HG03354 (cell line): ENCODE measurements around the gene MAPK1IP1L.
A peak's percentile ranks its signal among the peaks of the same experiment; 100 is the strongest.

Source experiments
- ATAC-seq: cut with Tn5 transposase; IDR thresholded peaks from one replicate; pipeline ENCODE4 v1.9.1; 2021; ENCODE audit warnings: mild to moderate bottlenecking; ENCODE audit not compliant: unreplicated experiment, poor library complexity, severe bottlenecking

The MAPK1IP1L gene

GRCh38 chr14:55088356-55088755 is 36.9 kb downstream of the MAPK1IP1L start:
- no peak for ATAC-seq

GRCh38 chr14:55092341-55092740 is 40.9 kb downstream of the MAPK1IP1L start:
- no peak for ATAC-seq

DNA sequence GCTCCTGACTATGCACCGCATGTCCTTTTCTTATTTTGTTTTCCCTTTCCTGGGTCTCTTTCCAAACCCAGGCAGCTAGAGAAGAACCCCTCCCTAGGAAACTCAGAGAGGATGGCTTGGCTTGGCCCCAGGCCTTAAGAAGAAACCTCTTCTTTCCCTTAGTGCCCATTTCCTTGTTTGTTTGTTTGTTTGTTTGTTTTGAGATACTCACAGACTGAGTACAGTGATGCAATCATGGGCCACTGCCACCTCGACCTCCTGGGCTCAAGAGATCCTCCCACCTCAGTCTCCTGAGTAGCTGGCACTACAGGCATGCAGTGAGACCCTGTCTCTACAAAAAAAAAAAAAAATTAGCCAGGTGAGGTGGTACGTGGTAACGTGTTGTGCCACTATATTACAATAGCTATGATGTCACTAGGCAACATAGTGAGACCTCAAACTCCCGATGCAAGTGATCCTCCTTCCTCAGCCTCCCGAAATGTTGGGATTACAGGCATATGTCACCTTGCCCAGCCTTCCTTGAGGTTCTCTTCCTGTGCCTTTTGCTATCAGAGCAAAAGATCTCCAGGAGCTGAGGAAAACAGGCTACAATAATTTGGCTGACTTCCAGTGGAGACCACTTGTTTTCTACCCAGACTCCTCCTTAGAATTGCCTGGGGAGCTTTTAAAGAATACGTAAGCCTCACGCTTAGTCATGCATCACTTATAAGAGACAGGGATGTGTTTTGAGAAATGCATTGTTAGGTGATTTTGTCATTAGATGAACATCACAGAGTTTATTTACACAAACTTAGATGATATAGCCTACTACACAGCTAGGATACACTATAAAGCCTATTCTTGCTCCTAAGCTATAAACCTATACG is 43.1 kb downstream of the MAPK1IP1L start:
- no peak for ATAC-seq

DNA sequence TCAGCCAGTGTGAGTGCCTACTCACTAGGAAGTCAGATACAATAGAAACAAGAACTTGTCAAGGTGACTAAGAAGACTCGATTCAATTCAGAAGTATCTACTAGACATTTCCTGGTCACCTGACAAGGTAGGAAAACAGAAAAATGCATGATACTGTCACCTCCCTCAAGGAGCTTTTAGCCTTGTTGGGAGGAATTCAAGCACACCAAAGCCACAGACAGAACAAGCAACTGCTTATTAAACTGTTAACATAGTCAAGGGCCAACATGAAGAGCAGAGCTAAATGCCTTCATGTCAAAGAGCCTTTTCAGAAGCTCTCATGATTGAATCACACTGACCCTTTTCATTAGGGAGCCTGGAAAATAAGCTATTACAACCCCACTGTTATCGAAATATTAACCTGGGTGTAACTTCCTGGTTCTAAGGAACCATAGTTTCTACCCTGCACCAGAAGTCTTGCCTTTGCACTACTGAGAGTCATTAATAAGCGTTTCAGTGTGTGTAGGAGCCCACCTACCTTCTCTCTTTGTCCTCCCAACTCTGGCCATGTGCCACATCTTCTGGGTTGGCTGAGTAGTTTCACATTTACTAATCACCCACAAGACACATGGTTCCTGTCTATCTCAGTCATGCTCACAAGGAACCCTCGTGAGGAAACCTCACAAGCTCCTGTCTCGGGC is 46.6 kb downstream of the MAPK1IP1L start:
- peak; percentile 67 for ATAC-seq

GRCh38 chr14:55098561-55098898 is 47.1 kb downstream of the MAPK1IP1L start:
- no peak for ATAC-seq

DNA sequence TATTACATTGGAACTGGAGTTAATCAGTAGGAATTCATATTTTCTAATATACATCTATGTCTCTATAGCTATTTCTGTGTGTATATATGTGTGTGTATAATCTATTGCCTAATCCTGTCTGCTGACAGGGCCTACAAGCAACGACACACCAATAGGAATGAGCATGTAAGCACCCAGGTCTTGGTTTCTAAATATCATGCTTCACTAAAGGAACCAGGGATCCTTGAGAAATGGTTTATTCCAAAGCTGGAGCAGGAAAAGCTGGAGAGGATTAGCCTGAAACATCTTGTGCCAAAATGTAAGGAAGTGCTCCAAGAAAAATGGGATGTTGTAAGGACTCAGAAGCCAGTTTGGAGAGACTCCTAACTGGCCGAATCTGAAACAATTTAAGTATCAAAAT is 48.3 kb downstream of the MAPK1IP1L start:
- no peak for ATAC-seq

DNA sequence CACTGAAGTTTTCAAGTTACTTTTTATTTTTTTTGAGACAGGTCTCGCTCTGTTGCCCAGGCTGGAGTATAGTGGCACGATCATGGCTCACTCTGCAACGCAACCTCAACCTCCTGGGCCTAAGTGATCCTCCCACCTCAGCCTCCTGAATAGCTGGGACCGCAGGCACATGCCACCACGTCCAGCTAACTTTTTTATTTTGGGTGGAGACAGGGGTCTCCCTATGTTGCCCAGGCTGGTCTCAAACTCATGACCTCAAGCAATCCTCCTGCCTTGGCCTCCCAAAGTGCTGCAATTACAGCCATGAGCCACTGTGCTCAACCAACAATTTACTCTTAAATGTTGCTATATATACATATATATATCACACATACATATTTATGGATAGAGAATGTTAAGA is 50.3 kb downstream of the MAPK1IP1L start:
- ATAC-seq = no peak

- peak; percentile 75 for ATAC-seq
These were observed 50.7 kb downstream of the MAPK1IP1L start for GRCh38 chr14:55102141-55102621.

- ATAC-seq = peak; percentile 45
These were observed 51.7 kb downstream of the MAPK1IP1L start for GRCh38 chr14:55103005-55103640.

DNA sequence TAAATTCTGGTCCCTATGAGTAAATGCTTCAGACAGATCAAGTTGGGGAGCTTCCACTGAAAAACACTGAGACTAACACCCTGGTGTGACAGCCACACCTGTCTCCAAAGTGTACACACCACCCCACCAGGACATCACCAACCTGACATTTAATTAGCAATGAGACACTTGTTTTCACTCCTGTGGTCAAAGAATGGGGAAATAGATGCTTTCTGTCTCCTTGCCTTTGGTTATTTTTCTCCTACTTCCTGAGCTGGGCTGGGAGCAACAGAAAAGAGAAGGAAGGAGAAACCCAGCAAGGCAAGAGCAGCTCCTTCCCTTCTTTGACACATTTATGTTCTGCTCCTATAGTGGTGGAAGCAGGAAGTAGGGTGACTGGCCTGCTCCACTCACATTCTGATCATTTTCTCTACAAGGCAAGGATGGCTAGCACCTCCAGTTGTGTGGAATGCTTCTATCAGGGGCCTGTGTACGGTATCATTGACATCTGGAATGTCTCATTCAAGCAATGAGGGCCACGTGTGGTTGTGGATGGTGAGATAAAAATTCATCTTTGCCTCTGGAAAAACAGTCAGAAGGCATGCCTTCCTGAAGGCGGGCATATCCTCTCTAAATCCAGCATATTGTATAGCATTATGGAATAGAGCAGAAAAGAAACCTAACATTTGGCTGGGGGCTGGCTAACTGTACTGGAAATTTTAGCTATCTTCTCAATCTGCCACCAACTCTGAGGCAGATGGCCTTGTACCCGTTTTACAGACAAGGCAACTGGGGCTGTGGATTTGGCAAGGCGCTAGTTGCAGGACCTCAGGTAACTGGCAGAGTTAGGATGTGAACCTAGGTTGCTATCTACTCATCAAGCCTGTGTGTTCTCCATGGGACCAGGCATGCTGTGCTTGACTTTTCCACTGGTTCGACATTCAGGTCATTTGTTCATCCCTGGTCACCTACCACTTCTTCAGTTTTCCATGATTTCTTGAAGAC is 52.8 kb downstream of the MAPK1IP1L start:
- ATAC-seq = no peak

DNA sequence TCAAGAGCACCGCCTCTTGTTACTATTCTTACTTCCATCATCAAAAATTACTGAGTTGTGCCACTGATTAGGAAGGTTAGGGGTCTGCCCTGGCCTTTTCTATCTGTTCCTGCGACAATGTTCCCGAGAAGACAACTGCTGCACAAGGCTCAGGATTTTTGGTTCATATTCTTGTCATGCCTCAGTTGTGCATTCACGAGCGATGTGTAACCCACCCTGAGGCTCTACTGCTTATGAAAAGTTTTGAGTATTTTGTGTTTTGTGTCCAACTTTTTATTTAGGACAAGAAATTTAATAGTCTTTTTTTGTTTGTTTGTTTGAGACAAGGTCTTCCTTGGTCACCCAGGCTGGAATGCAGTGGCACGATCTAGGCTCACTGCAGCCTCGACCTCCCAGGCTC is 54.5 kb downstream of the MAPK1IP1L start:
- ATAC-seq = no peak

DNA sequence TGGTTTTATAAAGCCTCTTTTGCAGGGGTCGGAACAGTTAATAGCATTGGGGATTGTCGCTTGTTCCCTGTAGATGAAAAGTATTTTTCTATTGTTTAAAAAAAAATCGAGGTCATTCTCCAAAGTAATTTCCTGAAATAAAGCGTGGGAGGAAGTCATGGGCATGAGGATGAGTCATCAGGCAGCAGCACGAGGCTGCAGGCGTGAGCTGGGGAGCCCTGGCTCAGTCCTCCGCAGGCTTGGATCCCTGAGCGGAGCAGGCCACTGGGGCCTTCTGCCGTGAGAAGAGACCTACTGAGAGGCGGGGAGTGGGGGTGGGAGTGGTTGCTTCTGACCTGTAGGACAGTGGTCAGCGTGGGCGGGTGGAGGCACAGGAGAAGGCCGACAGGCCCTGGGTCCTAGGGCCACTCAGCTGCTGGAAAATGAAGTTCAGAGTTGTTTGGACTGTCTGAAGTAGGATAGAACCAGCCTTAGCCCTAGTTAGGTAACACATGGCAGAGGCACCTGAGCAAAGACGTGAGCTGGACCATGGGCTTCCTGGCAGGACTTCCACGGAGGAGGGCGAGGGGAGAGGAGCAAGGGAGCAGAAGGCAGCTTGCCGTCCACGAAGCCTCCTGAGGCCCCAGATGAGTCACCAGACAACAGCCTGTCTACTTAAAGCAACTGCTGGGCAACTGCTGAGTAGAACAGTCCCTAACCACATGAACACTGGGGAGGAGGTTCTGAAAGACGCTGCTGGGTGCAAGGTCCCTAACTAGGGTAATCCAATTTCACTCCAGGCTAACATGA is 56.5 kb downstream of the MAPK1IP1L start:
- no peak for ATAC-seq

GRCh38 chr14:55109836-55110235 is 58.4 kb downstream of the MAPK1IP1L start:
- ATAC-seq = no peak

DNA sequence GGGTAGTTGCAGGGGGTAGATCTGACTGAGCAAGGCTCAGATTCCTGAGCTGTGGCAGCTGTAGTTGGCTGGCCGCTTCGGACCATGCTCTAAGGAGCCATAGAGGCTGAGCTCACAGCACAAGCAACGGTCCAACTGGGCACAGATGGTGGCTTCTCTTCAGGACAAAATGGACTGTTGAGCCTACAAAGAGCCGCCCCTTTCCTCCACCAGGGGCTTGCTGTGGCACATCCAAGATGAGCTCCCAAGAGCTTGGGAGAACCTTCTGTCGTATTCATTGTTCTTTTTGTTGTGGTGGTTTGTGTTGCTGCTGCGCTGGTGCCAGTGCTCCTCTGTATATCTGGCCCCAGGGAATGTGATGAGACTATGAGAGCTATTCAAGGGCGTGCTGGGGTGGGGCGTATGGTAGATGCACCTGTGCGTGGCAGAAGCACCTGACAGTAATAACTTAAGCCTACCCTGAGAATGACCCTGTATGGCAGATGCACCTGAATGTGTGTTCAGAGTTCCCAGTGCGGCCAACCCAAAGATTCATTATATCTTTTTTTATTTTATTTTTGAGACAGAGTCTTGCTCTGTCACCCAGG is 59.8 kb downstream of the MAPK1IP1L start:
- ATAC-seq = no peak

GRCh38 chr14:55114720-55115119 is 63.3 kb downstream of the MAPK1IP1L start:
- no peak for ATAC-seq

GRCh38 chr14:55115460-55115859 is 64.0 kb downstream of the MAPK1IP1L start:
- ATAC-seq = no peak

DNA sequence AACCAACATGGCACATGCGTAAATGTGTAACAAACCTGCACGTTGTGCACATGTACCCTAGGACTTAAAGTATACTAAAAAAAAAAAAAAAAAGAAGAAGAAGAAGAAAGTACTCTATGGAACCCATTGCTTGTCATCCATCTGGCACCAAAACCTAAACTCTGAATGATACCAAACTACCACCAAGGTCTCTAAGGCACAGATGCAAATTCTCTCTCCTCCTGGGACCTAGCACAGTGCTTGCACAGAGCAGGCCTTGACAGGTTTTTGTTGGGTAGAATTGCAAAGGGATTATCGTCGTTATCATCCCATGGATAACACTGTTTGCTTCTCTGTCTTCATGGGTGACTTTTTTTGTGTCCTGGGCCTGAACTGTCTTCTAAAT is 64.4 kb downstream of the MAPK1IP1L start:
- no peak for ATAC-seq

DNA sequence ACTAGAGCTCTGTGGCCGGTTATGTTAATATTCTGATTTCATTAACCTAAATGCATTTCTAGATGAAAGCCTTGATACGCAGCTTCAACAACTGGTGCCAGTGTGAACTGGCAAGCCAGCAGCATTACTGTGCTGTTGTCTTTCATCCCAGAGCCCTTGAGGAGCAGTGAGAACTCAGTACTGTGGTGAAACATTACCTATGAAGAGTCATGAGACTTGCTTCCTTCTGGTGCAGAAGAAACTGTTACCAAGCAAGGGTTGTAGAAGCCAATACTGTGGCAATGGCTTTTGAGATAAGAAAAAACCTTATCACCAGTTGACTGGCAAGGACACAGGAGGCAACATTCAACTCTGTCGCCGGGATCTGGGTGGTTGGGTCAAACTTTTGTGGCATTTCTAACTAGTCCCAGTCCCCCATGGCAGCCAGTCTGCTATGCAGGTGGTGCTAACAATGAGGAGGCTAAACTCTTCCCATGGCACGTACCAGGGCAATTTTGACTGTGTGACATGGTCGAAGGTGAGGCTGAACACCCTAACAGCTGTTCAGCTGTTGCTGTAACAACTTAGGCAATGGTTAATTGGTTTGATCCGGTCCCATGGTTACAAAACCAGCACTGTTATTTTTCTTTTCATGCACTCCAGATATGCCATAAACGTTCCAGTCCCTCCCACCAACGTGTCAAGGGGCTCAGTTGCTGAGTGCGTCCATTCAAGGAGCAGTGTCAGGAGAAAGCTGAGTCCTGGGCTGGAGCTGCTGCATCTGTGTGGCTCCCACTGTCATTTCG is 65.0 kb downstream of the MAPK1IP1L start:
- no peak for ATAC-seq
